A549 (cell line): ENCODE results near the gene COX5A. TPM values are rescaled to one million over a fixed set of nuclear protein-coding genes. Genes with fewer than 3 reads are reported as not detected.

Experiments
- ATAC-seq, 2 experiments: fragments of 200-7000 bp in 1 of 2; fragments of >200 bp in 1 of 2; cut with Nextera tagmentation in 1 of 2; cut with Tn5 transposase in 1 of 2; 3 replicates each; pipeline versions ENCODE4 v1.8.0 to v1.9.1; 2018 to 2020; ENCODE audit warnings: mild to moderate bottlenecking in 1 of 2, moderate library complexity in 1 of 2
- CTCF ChIA-PET: fragments of 300-600 bp; sonication (Branson Sonifier 250); formaldehyde crosslinking; extraction: SDS; loops from one replicate; lab custom pipeline; 2021; ENCODE audit warnings: antibody characterized with exemption, inconsistent platforms; lab: Yijun Ruan, JAX
- POLR2A ChIA-PET: fragments of 350-600 bp; formaldehyde crosslinking; extraction: SDS; loops from one replicate; lab custom pipeline; 2021; ENCODE audit warnings: antibody characterized with exemption, inconsistent platforms; lab: Yijun Ruan, JAX
- DNase-seq, 2 experiments: peaks; one replicate each; pipeline versions ENCODE4 v3.0.0 to v3.0.0-alpha.2; 2011 to 2016; ENCODE audit warnings: low read depth in 1 of 2, low spot score in 1 of 2
- FAIRE-seq: peaks from 2 replicates; lab custom pipeline; 2011; peaks lifted over from hg19 to GRCh38; lab: Jason Lieb, UNC
- H3K27ac ChIP-seq, 2 experiments: fragments of >200 bp; sonication (Bioruptor Twin); formaldehyde crosslinking; 3 replicates each; pipeline ENCODE4 v1.5.1; 2016 to 2017
- H3K4me1 ChIP-seq: fragments of >200 bp; sonication (Bioruptor Twin); formaldehyde crosslinking; 3 replicates; pipeline ENCODE4 v1.6.1; 2016
- H3K4me2 ChIP-seq: fragments of >200 bp; sonication (Bioruptor Twin); formaldehyde crosslinking; 3 replicates; pipeline ENCODE4 v1.6.1; 2016
- H3K4me3 ChIP-seq: fragments of >200 bp; sonication (Bioruptor Twin); formaldehyde crosslinking; 3 replicates; pipeline ENCODE4 v1.5.1; 2016
- H3K9me3 ChIP-seq: fragments of >200 bp; sonication (Bioruptor Twin); formaldehyde crosslinking; 3 replicates; pipeline ENCODE4 v1.6.1; 2016
- BHLHE40 ChIP-seq: IDR thresholded peaks from 2 replicates; pipeline ENCODE4 v1.6.1; 2012; ENCODE audit warnings: low read depth, low read length, inconsistent platforms
- CBX2 ChIP-seq: fragments of 200-600 bp; sonication (generic); IDR thresholded peaks from 2 replicates; pipeline ENCODE4 v1.6.1; 2016; ENCODE audit warnings: low read depth, mild to moderate bottlenecking, borderline replicate concordance
- CBX8 ChIP-seq: fragments of 200-600 bp; sonication (generic); IDR thresholded peaks from 2 replicates; pipeline ENCODE4 v1.6.1; 2016
- CHD2 ChIP-seq: fragments of 150-350 bp; IDR thresholded peaks from 2 replicates; pipeline ENCODE4 v1.6.1; 2014; ENCODE audit warnings: low read length; ENCODE audit not compliant: partially characterized antibody
- EHMT2 ChIP-seq: fragments of 200-600 bp; sonication (generic); IDR thresholded peaks from 2 replicates; pipeline ENCODE4 v1.6.1; 2016; ENCODE audit warnings: antibody characterized with exemption, low read depth, mild to moderate bottlenecking, moderate library complexity
- EP300 ChIP-seq, 2 experiments: fragments of >200 bp; sonication (Bioruptor Twin); formaldehyde crosslinking; IDR thresholded peaks; 2 replicates in 1 of 2; 3 replicates in 1 of 2; pipeline ENCODE4 v1.6.1; 2016 to 2017
- ESRRA ChIP-seq: fragments of 150-350 bp; IDR thresholded peaks from 2 replicates; pipeline ENCODE4 v1.6.1; 2014; ENCODE audit warnings: mild to moderate bottlenecking, low read length, borderline replicate concordance
- FOSB ChIP-seq: fragments of 250-450 bp; sonication (Bioruptor Pico); IDR thresholded peaks from 2 replicates; pipeline ENCODE4 v1.5.0; 2020; ENCODE audit warnings: mild to moderate bottlenecking, moderate library complexity
- FOSL2 ChIP-seq, 2 experiments: fragments of 450-650 bp in 1 of 2; fragments of >200 bp in 1 of 2; sonication (Bioruptor Twin) in 1 of 2; formaldehyde crosslinking; IDR thresholded peaks; 2 replicates each; pipeline versions ENCODE4 v1.5.0 to v1.6.1; 2016 to 2020; ENCODE audit warnings: mild to moderate bottlenecking in 1 of 2, moderate library complexity in 1 of 2
- FOXS1 ChIP-seq: fragments of 250-450 bp; sonication (Bioruptor Pico); IDR thresholded peaks from 2 replicates; pipeline ENCODE4 v1.5.0; 2020; ENCODE audit warnings: mild to moderate bottlenecking, moderate library complexity
- HOXA7 ChIP-seq: fragments of 250-450 bp; sonication (Bioruptor Pico); IDR thresholded peaks from 2 replicates; pipeline ENCODE4 v1.5.0; 2020; ENCODE audit warnings: mild to moderate bottlenecking, moderate library complexity
- HOXB5 ChIP-seq: fragments of 250-450 bp; sonication (Bioruptor Pico); IDR thresholded peaks from 2 replicates; pipeline ENCODE4 v1.5.0; 2020; ENCODE audit warnings: mild to moderate bottlenecking, moderate library complexity
- KDM5A ChIP-seq: fragments of 200-600 bp; sonication (generic); IDR thresholded peaks from 2 replicates; pipeline ENCODE4 v1.6.1; 2016; ENCODE audit warnings: antibody characterized with exemption, mild to moderate bottlenecking
- MAFK ChIP-seq: fragments of 450-650 bp; IDR thresholded peaks from 2 replicates; pipeline ENCODE4 v1.6.1; 2014; ENCODE audit not compliant: partially characterized antibody
- MAZ ChIP-seq: fragments of 150-350 bp; IDR thresholded peaks from 2 replicates; pipeline ENCODE4 v1.6.1; 2014; ENCODE audit warnings: antibody characterized with exemption, low read depth, low read length, borderline replicate concordance
- MYC ChIP-seq: IDR thresholded peaks from 2 replicates; pipeline ENCODE4 v1.6.1; 2012; ENCODE audit warnings: mild to moderate bottlenecking, inconsistent platforms, low read length, improper control_type of control experiment, borderline replicate concordance
- NPAS2 ChIP-seq: fragments of 250-450 bp; sonication (Bioruptor Pico); IDR thresholded peaks from 2 replicates; pipeline ENCODE4 v1.8.0; 2022; ENCODE audit warnings: mild to moderate bottlenecking, moderate library complexity, borderline replicate concordance
- PHF8 ChIP-seq: fragments of 200-600 bp; sonication (generic); IDR thresholded peaks from 2 replicates; pipeline ENCODE4 v1.6.1; 2016; ENCODE audit warnings: low read depth, mild to moderate bottlenecking, antibody characterized with exemption, moderate library complexity, borderline replicate concordance
- POLR2A ChIP-seq: IDR thresholded peaks from 2 replicates; pipeline ENCODE4 v1.6.1; 2012; ENCODE audit warnings: mild to moderate bottlenecking, low read length
- POLR2AphosphoS2 ChIP-seq: conservative IDR thresholded peaks from 2 replicates; pipeline ENCODE4 v1.6.1; 2012; ENCODE audit warnings: low read length, improper control_type of control experiment, inconsistent platforms
- RCOR1 ChIP-seq: fragments of 150-350 bp; IDR thresholded peaks from 2 replicates; pipeline ENCODE4 v1.6.1; 2014; ENCODE audit warnings: antibody characterized with exemption, low read length, low read depth
- SMC3 ChIP-seq: fragments of >200 bp; sonication (Bioruptor Twin); formaldehyde crosslinking; IDR thresholded peaks from 3 replicates; pipeline ENCODE4 v1.6.1; 2018; ENCODE audit warnings: inconsistent platforms
- TP53 ChIP-seq: fragments of 250-450 bp; sonication (Bioruptor Pico); IDR thresholded peaks from 2 replicates; pipeline ENCODE4 v1.5.0; 2021; ENCODE audit warnings: mild to moderate bottlenecking, moderate library complexity
- ZNF302 ChIP-seq: fragments of 250-450 bp; sonication (Bioruptor Pico); IDR thresholded peaks from 2 replicates; pipeline ENCODE4 v1.9.0; 2021; ENCODE audit warnings: inconsistent platforms, mild to moderate bottlenecking, moderate library complexity
- WGBS: methylation state at CpG from one replicate; pipeline ENCODE4 v1.1.6; 2017; ENCODE audit errors: missing lambda C conversion rate; 5-methylcytosine and 5-hydroxymethylcytosine counted together
- polyA plus RNA-seq, 4 experiments: library from polyadenylated mRNA; depleted of rRNA in 3 of 4; stranded (reverse); fragments of >200 nt; fragmentation: RNase III in 1 of 4; extraction: RNeasy Plus Mini Kit Qiagen cat#74134 plus additional on column Dnase treatment in 1 of 4; gene quantifications; 2 replicates in 3 of 4; 3 replicates in 1 of 4; pipeline ENCODE4 v1.2.3, GENCODE V29; 2011 to 2017
- TF ChIP-seq, protein P1 (sequence below): fragments of >200 bp; sonication (Bioruptor Twin); formaldehyde crosslinking; IDR thresholded peaks from 2 replicates; pipeline ENCODE4 v1.6.1; 2016
- TF ChIP-seq, protein P2 (sequence below): IDR thresholded peaks from 2 replicates; pipeline ENCODE4 v1.6.1; 2012
- TF ChIP-seq, protein P3 (sequence below): fragments of 250-450 bp; sonication (Bioruptor Pico); IDR thresholded peaks from 2 replicates; pipeline ENCODE4 v1.5.0; 2020; ENCODE audit warnings: low read depth, mild to moderate bottlenecking, moderate library complexity
- TF ChIP-seq, protein P4 (sequence below): IDR thresholded peaks from 2 replicates; pipeline ENCODE4 v1.6.1; 2012
- TF ChIP-seq, protein P5 (sequence below): IDR thresholded peaks from 2 replicates; pipeline ENCODE4 v1.6.1; 2012; ENCODE audit warnings: low read depth, borderline replicate concordance
- TF ChIP-seq, protein P6 (sequence below): fragments of >200 bp; sonication (Bioruptor Twin); formaldehyde crosslinking; IDR thresholded peaks from 3 replicates; pipeline ENCODE4 v1.6.1; 2016
- TF ChIP-seq, protein P7 (sequence below): fragments of 150-350 bp; IDR thresholded peaks from 2 replicates; pipeline ENCODE4 v1.6.1; 2014; ENCODE audit warnings: low read depth, mild to moderate bottlenecking, low read length

The COX5A gene
- polyA plus RNA-seq, 2 of the 4 experiments (the other 2 are of a cell fraction): 328 to 478 TPM

DNA sequence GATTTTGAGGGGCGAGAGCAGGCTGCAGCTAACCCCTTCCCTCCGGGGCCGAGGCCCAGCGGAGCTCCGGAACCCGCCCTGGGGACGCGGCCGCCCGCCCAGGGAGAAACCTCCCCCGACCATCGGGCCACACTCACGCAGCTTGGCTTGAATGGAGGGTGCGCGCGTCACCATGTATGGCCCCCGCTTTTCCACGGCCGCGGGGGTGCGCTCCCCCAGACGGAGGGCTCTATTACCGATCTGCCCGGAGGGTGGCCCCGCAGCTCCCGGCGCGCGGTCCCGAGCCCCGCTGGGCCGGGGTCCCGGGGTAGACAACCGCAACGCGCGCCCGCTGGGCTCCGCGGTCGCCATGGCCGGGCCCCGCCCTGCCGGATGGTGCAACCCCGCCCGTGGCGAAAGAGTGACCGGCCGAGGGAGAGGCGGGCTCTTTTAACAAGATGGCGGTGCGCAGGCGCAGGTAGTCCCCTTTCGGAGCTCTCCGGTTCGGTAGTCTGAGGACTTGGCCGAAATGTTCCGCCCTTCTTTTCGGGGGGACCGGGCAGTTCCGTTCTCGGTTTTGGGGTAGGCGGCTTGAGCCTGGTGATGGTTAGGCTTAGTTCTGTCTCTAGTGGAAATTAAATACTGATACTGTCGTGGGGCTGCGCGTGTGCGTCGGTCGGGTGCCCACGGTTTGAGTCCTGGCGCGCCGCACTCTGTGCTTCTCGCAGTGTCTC, 31.3 kb downstream of the COX5A start, which contains the start of gene FAM219B (continued):
- TF ChIP-seq TP53 (no peak), HOXA7 (CRISPR knock-in tag) (no peak), EP300 (IDR thresholded peaks at IDR 0.05) (no peak), FOSB (no peak), NPAS2 (CRISPR knock-in tag) (no peak), MAFK (no peak), RCOR1 (no peak), HOXB5 (CRISPR knock-in tag) (0 out of 2 replicates have a peak, but pooled peaks have one; percentile 20), POLR2AphosphoS2 (no peak), POLR2A (peak; percentile 89), PHF8 (peak; percentile 90), SMC3 (no peak), ZNF302 (no peak), BHLHE40 (no peak), FOXS1 (CRISPR knock-in tag) (no peak), KDM5A (no peak), ESRRA (no peak)
- TF ChIP-seq, protein P1, sequence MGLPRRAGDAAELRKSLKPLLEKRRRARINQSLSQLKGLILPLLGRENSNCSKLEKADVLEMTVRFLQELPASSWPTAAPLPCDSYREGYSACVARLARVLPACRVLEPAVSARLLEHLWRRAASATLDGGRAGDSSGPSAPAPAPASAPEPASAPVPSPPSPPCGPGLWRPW: no peak
- TF ChIP-seq, protein P2, sequence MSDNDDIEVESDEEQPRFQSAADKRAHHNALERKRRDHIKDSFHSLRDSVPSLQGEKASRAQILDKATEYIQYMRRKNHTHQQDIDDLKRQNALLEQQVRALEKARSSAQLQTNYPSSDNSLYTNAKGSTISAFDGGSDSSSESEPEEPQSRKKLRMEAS: 0 out of 2 replicates have a peak, but pooled peaks have one; percentile 53
- TF ChIP-seq, protein P3, sequence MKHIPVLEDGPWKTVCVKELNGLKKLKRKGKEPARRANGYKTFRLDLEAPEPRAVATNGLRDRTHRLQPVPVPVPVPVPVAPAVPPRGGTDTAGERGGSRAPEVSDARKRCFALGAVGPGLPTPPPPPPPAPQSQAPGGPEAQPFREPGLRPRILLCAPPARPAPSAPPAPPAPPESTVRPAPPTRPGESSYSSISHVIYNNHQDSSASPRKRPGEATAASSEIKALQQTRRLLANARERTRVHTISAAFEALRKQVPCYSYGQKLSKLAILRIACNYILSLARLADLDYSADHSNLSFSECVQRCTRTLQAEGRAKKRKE: no peak
- TF ChIP-seq, protein P4, sequence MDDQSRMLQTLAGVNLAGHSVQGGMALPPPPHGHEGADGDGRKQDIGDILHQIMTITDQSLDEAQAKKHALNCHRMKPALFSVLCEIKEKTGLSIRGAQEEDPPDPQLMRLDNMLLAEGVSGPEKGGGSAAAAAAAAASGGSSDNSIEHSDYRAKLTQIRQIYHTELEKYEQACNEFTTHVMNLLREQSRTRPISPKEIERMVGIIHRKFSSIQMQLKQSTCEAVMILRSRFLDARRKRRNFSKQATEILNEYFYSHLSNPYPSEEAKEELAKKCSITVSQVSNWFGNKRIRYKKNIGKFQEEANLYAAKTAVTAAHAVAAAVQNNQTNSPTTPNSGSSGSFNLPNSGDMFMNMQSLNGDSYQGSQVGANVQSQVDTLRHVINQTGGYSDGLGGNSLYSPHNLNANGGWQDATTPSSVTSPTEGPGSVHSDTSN: no peak
- TF ChIP-seq, protein P5, sequence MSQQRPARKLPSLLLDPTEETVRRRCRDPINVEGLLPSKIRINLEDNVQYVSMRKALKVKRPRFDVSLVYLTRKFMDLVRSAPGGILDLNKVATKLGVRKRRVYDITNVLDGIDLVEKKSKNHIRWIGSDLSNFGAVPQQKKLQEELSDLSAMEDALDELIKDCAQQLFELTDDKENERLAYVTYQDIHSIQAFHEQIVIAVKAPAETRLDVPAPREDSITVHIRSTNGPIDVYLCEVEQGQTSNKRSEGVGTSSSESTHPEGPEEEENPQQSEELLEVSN: 0 out of 2 replicates have a peak, but pooled peaks have one; percentile 44

DNA sequence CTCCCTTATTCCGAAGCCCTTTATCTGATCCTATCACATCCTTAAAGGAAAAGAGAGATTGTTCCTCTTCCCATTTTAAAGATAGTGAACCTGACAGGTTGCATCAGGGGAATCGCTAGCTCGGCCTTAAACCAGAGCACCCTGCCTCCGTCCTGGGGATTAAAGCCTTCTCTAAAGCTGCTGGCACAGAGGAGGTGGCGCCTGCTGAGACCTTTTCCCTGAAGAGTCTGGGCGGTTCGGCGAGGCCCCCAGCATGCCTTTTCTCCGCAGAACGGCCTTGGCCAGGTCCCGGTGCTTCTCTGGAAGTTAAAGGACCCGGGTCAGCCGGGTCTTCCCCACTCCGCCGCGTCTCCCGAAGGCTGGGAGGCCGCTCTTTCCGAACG, 31.8 kb downstream of the COX5A start:
- H3K27ac ChIP-seq: peak overlapping the region; percentile 92
- WGBS: 1% methylated on average over 19 of the region's 20 CpGs
- no peak for FAIRE-seq

More for the DNA sequence above, 31.8 kb downstream of the COX5A start:
- ATAC-seq (peak; percentile 46 to 64), DNase-seq (peak in 1 of 2 experiments; percentile 49)
- Histone ChIP-seq H3K9me3 (no peaks in the 10 kb centered on the region), H3K4me2 (peak overlapping the region; percentile 95), H3K4me3 (peak overlapping the region; percentile 78), H3K4me1 (peaks cover 16% of the 10 kb centered on the region)
- TF ChIP-seq CBX8 (no peak), CBX2 (no peak), MYC (no peak), CHD2 (no peak), HOXA7 (CRISPR knock-in tag) (no peak), EHMT2 (no peak), MAFK (no peak), BHLHE40 (no peak), FOXS1 (CRISPR knock-in tag) (no peak), ZNF302 (no peak), FOSL2 (IDR thresholded peaks at IDR 0.05) (no peak), FOSL2 (CRISPR knock-in tag; IDR thresholded peaks at IDR 0.05) (no peak), MAZ (no peak)
- TF ChIP-seq, protein P6, sequence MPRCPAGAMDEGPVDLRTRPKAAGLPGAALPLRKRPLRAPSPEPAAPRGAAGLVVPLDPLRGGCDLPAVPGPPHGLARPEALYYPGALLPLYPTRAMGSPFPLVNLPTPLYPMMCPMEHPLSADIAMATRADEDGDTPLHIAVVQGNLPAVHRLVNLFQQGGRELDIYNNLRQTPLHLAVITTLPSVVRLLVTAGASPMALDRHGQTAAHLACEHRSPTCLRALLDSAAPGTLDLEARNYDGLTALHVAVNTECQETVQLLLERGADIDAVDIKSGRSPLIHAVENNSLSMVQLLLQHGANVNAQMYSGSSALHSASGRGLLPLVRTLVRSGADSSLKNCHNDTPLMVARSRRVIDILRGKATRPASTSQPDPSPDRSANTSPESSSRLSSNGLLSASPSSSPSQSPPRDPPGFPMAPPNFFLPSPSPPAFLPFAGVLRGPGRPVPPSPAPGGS: no peak
- TF ChIP-seq, protein P7, sequence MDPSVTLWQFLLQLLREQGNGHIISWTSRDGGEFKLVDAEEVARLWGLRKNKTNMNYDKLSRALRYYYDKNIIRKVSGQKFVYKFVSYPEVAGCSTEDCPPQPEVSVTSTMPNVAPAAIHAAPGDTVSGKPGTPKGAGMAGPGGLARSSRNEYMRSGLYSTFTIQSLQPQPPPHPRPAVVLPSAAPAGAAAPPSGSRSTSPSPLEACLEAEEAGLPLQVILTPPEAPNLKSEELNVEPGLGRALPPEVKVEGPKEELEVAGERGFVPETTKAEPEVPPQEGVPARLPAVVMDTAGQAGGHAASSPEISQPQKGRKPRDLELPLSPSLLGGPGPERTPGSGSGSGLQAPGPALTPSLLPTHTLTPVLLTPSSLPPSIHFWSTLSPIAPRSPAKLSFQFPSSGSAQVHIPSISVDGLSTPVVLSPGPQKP: no peak
- ChIA-PET CTCF (interaction anchor here (1.0 to 5.2 kb wide), 9 partner anchors 9 to 271 kb away, joined by 3 to 36 read pairs (median 6); partner anchors contain the start of gene MPI), POLR2A (interaction anchor here (0.7 to 1.7 kb wide), 12 partner anchors 9 to 123 kb away, joined by 3 to 31 read pairs (median 6); partner anchors contain the start of genes COX5A, MPI, PPCDC and RPP25)
